DND-41 (cell line): ENCODE measurements around the gene GYS2.

Experiments
- EZH2 ChIP-seq: IDR thresholded peaks from 3 replicates; pipeline ENCODE4 v1.6.1; 2012; ENCODE audit warnings: borderline replicate concordance, low read depth, mild to moderate bottlenecking, moderate library complexity, low read length, inconsistent platforms; ENCODE audit not compliant: severe bottlenecking
- TF ChIP-seq, protein P1 (sequence below): IDR thresholded peaks from 2 replicates; pipeline ENCODE4 v1.5.1; 2012; ENCODE audit warnings: borderline replicate concordance, low read length, moderate library complexity, mild to moderate bottlenecking; ENCODE audit not compliant: poor library complexity, severe bottlenecking; ENCODE audit errors: extremely low read depth

GRCh38 chr12:21516281-21516680 lies 88.4 kb downstream of the GYS2 start:
- TF ChIP-seq, protein P1, sequence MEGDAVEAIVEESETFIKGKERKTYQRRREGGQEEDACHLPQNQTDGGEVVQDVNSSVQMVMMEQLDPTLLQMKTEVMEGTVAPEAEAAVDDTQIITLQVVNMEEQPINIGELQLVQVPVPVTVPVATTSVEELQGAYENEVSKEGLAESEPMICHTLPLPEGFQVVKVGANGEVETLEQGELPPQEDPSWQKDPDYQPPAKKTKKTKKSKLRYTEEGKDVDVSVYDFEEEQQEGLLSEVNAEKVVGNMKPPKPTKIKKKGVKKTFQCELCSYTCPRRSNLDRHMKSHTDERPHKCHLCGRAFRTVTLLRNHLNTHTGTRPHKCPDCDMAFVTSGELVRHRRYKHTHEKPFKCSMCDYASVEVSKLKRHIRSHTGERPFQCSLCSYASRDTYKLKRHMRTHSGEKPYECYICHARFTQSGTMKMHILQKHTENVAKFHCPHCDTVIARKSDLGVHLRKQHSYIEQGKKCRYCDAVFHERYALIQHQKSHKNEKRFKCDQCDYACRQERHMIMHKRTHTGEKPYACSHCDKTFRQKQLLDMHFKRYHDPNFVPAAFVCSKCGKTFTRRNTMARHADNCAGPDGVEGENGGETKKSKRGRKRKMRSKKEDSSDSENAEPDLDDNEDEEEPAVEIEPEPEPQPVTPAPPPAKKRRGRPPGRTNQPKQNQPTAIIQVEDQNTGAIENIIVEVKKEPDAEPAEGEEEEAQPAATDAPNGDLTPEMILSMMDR: no peak
- TF ChIP-seq EZH2: no peak
